ENCODE data around the gene ENPP3. TPM values are rescaled to one million over a fixed set of nuclear protein-coding genes. Genes with fewer than 3 reads are reported as not detected.

ENPP3 gene
- total and polyA plus RNA-seq, 9 of the 15 experiments (the other 6 are each of a cell fraction or from before 2014, with no cell fraction given) = 14.0 to 32.8 (median 21.6) TPM

- TF ChIP-seq ATF4 (CRISPR knock-in tag; IDR thresholded peaks at IDR 0.05) = 0 out of 2 replicates have a peak, but pooled peaks have one; percentile 52
- TF ChIP-seq FUS (optimal IDR thresholded peaks at IDR 0.05; ENCODE audit: low read depth, low read length) = no peak
- TF ChIP-seq RREB1 (CRISPR knock-in tag; IDR thresholded peaks at IDR 0.05) = peak; percentile 91
- no peak for TF ChIP-seq POLR2AphosphoS2 (IDR thresholded peaks at IDR 0.05; ENCODE audit: low read length)
- TF ChIP-seq CTBP1 (IDR thresholded peaks at IDR 0.05; ENCODE audit: borderline replicate concordance) = peak; percentile 91; the same call in 1 of the 2 replicates
- no peak for TF ChIP-seq BRD9 (IDR thresholded peaks at IDR 0.05; ENCODE audit: low read depth, partially characterized antibody)
- peak; percentile 97 for TF ChIP-seq TAF1 (IDR thresholded peaks at IDR 0.05; ENCODE audit: control insufficient read depth, extremely low read depth, insufficient read depth, low read length, severe bottlenecking)
- peak; percentile 89 for TF ChIP-seq CREM (IDR thresholded peaks at IDR 0.05; ENCODE audit: low read depth)
- no peak; the same call in none of the 2 replicates for TF ChIP-seq ZNF24 (IDR thresholded peaks at IDR 0.05)
- TF ChIP-seq CAMTA2 (CRISPR knock-in tag; conservative IDR thresholded peaks at IDR 0.05) = no peak
- peak; percentile 89 for TF ChIP-seq SUPT5H (IDR thresholded peaks at IDR 0.05)
- no peak for TF ChIP-seq ZBTB49 (CRISPR knock-in tag; IDR thresholded peaks at IDR 0.05; ENCODE audit: borderline replicate concordance)
- no peak for TF ChIP-seq ZSCAN32 (CRISPR knock-in tag; IDR thresholded peaks at IDR 0.05)
- peak; percentile 98 for TF ChIP-seq CBFB (CRISPR knock-in tag; IDR thresholded peaks at IDR 0.05)
- TF ChIP-seq ZNF134 (CRISPR knock-in tag; conservative IDR thresholded peaks at IDR 0.05) = 0 out of 2 replicates have a peak, but pooled peaks have one; percentile 11
- TF ChIP-seq ZNF77 (CRISPR knock-in tag; IDR thresholded peaks at IDR 0.05) = no peak
- no peak for TF ChIP-seq BRF2 (IDR thresholded peaks at IDR 0.05; ENCODE audit: borderline replicate concordance, insufficient read depth, insufficient read length)
- peak; percentile 72; the same call in 1 of the 2 replicates for TF ChIP-seq TGIF2 (CRISPR knock-in tag; IDR thresholded peaks at IDR 0.05)
These were observed 9.1 kb upstream of the ENPP3 start, which contains the start of gene MED23 (continued) for GRCh38 chr6:131627724-131628682.
